GM18873 (cell line): ENCODE results near the gene C1orf167.

Experiments used
- ATAC-seq: cut with Tn5 transposase; IDR thresholded peaks from one replicate; pipeline ENCODE4 v1.9.1; 2021; ENCODE audit warnings: mild to moderate bottlenecking, moderate library complexity, moderate number of reproducible peaks; ENCODE audit not compliant: unreplicated experiment, low FRiP score

C1orf167 gene

GRCh38 chr1:11759791-11760190, 2.2 kb upstream of the C1orf167 start:
- ATAC-seq = no peak

GRCh38 chr1:11761285-11761684, 708 bp upstream of the C1orf167 start:
- ATAC-seq = no peak

- ATAC-seq = no peak
Observed at GRCh38 chr1:11764115-11764514, 2.1 kb downstream of the C1orf167 start.

- no peak for ATAC-seq
Observed at GRCh38 chr1:11764519-11764918, 2.5 kb downstream of the C1orf167 start.

- ATAC-seq = no peak
Observed at GRCh38 chr1:11765661-11766428, 3.9 kb downstream of the C1orf167 start.

- no peak for ATAC-seq
Observed at GRCh38 chr1:11766429-11766776, 4.4 kb downstream of the C1orf167 start.

GRCh38 chr1:11767922-11768704, 6.1 kb downstream of the C1orf167 start:
- ATAC-seq = no peak

GRCh38 chr1:11768821-11769220, 6.8 kb downstream of the C1orf167 start:
- no peak for ATAC-seq

GRCh38 chr1:11769274-11769673, 7.3 kb downstream of the C1orf167 start:
- no peak for ATAC-seq

GRCh38 chr1:11770011-11770410, 8.0 kb downstream of the C1orf167 start:
- no peak for ATAC-seq

- ATAC-seq = no peak
Observed at GRCh38 chr1:11771481-11772043, 9.6 kb downstream of the C1orf167 start.

GRCh38 chr1:11772458-11772857, 10.5 kb downstream of the C1orf167 start:
- no peak for ATAC-seq

GRCh38 chr1:11774753-11775152, 12.8 kb downstream of the C1orf167 start:
- ATAC-seq = no peak

GRCh38 chr1:11777658-11778322, 15.8 kb downstream of the C1orf167 start:
- no peak for ATAC-seq

GRCh38 chr1:11778336-11778735, 16.3 kb downstream of the C1orf167 start:
- no peak for ATAC-seq

GRCh38 chr1:11778844-11779623, 17.0 kb downstream of the C1orf167 start:
- ATAC-seq = no peak

- ATAC-seq = no peak
Observed at GRCh38 chr1:11779715-11780379, 17.9 kb downstream of the C1orf167 start.

GRCh38 chr1:11780380-11781147, 18.6 kb downstream of the C1orf167 start:
- no peak for ATAC-seq

- no peak for ATAC-seq
Observed at GRCh38 chr1:11781297-11781696, 19.3 kb downstream of the C1orf167 start.
